Measurements from ENCODE around the gene DST. TPM values are rescaled to one million over a fixed set of nuclear protein-coding genes. Genes with fewer than 3 reads are reported as not detected.
"Not testable (repeated sequence)": the region's sequence is repeated elsewhere in the genome, so short reads cannot be mapped to it uniquely, and the experiment has no call there.

The DST gene
- total RNA-seq, 1 donor from 2014 or later = 450 TPM

- Histone ChIP-seq H3K9me3 (no peaks in the 10 kb centered on the region), H3K4me1 (peaks cover 3% of the 10 kb centered on the region), H3K4me3 (no peak overlapping the region), H3K27me3 (no peaks in the 10 kb centered on the region), H3K27ac (no peak overlapping the region), H3K36me3 (peaks cover 6% of the 10 kb centered on the region)
- ATAC-seq = no peak
- DNase-seq = no peak
- TF ChIP-seq, protein P1, sequence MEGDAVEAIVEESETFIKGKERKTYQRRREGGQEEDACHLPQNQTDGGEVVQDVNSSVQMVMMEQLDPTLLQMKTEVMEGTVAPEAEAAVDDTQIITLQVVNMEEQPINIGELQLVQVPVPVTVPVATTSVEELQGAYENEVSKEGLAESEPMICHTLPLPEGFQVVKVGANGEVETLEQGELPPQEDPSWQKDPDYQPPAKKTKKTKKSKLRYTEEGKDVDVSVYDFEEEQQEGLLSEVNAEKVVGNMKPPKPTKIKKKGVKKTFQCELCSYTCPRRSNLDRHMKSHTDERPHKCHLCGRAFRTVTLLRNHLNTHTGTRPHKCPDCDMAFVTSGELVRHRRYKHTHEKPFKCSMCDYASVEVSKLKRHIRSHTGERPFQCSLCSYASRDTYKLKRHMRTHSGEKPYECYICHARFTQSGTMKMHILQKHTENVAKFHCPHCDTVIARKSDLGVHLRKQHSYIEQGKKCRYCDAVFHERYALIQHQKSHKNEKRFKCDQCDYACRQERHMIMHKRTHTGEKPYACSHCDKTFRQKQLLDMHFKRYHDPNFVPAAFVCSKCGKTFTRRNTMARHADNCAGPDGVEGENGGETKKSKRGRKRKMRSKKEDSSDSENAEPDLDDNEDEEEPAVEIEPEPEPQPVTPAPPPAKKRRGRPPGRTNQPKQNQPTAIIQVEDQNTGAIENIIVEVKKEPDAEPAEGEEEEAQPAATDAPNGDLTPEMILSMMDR (IDR thresholded peaks at IDR 0.05) = no peak
- intact Hi-C loops (cut with DNase I) = no loop called here
Measured at GRCh38 chr6:56571605-56572004, 71.1 kb downstream of the DST start.

DNA sequence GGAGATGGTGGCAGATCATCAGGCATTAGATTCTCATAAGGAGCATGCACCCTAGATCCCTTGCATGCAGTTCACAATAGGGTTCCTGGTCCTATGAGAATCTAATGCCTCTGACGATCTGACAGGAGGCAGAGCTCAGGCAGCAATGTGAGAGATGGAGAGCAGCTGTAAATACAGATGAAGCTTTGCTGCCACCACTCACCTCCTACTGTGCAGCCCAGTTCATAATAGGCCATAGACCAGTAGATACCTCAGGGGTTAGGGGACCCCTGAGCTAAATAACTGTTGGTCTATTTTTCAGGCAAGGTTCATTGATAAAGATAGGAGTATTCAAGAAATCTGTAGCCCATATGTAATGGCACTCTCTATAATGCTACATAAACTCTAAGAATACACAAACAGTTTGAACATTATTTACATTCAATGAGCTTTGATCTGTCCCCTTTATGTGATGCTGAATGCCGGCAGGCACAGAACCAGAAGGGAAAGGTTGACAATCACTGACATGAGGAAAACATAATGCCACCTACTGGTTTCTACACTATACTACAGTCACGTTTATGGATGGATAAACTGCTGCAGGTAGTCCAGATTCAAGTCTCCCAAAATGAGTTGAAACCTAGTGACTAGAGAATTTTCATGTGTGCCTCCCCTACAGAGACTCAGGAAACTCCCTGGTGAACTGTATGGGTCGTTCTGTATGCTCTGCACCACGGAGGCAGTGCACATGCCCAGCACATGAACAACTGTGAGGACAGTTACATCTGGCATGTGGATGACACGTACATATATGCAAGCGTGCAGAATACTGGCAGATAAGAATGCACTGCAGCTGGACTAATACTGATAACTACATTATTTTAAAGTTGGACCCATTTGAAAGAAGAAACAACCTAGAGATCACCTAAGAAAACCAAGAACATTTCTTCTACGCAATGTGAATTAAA is 72.0 kb downstream of the DST start:
- peak; percentile 84 for ATAC-seq
- H3K27me3 ChIP-seq = no peaks in the 10 kb centered on the region
- H3K36me3 ChIP-seq = peaks cover 6% of the 10 kb centered on the region
- H3K4me1 ChIP-seq = peaks cover 3% of the 10 kb centered on the region
- H3K4me3 ChIP-seq = no peak overlapping the region
- H3K27ac ChIP-seq = no peak overlapping the region
- DNase-seq = no peak
- TF ChIP-seq, protein P1 (IDR thresholded peaks at IDR 0.05) = peak; percentile 62
- intact Hi-C loops (cut with DNase I) = no loop called here
- H3K9me3 ChIP-seq = no peaks in the 10 kb centered on the region

DNA sequence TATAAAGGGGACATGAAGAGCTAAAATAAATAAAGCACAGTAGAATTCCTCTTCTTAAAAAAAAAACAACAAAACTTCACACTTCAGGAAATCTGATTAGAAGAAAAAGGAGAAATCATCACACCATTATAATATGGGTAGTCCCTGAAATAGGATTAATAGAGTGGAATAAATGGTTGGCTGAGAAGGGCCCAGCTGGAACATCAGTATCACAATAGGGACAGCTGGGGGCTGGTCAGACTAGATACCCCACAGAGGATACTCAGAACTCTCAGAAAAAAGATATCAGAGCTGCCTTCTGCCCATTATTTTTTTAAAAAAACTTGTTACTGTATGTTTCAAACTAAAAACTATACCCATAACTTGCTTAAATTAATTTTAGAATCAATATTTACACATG is 75.2 kb downstream of the DST start:
- Histone ChIP-seq H3K27me3 (no peaks in the 10 kb centered on the region), H3K36me3 (peaks cover 6% of the 10 kb centered on the region), H3K4me1 (peaks cover 3% of the 10 kb centered on the region), H3K4me3 (no peak overlapping the region), H3K27ac (no peak overlapping the region), H3K9me3 (no peaks in the 10 kb centered on the region)
- TF ChIP-seq, protein P1 (IDR thresholded peaks at IDR 0.05) = no peak
- no peak for ATAC-seq
- DNase-seq = no peak
- intact Hi-C loops (cut with DNase I) = no loop called here

DNA sequence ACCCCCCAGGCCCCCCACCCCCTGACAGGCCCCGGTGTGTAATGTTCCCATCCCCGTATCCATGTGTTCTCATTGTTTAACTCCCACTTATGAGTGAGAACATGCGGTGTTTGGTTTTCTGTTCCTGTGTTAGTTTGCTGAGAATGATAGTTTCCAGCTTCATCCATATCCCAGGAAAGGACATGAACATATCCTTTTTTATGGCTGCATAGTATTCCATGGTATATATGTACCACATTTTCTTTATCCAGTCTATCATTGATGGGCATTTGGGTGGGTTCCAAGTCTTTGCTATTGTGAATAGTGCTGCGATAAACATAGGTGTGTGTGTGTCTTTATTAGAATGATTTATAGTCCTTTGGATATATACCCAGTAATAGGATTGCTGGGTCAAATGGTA is 80.0 kb downstream of the DST start:
- H3K36me3 ChIP-seq; H3K4me1 ChIP-seq; H3K4me3 ChIP-seq; H3K9me3 ChIP-seq; H3K27ac ChIP-seq; intact Hi-C loops (cut with DNase I); DNase-seq; H3K27me3 ChIP-seq; ATAC-seq: not testable (repeated sequence)

DNA sequence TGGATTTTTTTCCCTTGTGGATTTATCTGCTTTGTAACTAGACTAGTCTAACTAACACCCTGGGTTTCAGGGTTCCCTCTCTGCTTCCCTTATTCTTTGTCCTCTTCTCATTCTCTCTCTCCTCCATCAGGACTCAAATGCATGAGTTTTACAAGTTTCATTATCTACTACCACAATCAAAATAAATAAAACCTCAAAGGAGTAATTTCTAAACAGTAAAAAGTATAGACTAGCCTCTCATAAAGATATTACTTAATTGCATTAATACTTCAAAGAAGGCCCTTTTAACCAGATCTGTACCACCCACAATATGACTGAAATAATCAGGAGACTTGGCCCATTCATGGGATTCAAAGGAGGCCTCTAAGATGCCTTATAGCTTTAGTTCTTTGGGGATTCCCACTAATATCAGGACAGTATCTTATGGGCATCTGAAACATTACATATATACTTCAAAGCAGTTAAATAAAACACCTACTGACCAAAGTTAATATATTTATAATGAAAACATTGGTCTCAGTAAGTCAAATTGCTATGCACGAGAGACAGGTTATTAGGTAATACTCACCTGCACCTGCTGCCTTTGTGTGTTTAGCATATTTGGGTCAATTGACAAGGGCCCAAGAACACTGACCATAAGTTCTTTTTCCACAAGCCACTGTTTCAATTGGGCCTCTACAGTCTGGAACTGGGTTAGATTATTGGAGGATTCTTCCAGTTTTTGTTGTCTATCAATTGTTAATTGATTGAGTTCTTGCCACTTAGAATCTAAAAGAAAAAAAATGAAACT is 85.7 kb downstream of the DST start:
- Histone ChIP-seq H3K4me1 (no peaks in the 10 kb centered on the region), H3K27ac (no peak overlapping the region), H3K4me3 (no peak overlapping the region), H3K27me3 (no peaks in the 10 kb centered on the region), H3K9me3 (no peaks in the 10 kb centered on the region), H3K36me3 (no peaks in the 10 kb centered on the region)
- TF ChIP-seq, protein P1 (IDR thresholded peaks at IDR 0.05) = no peak
- DNase-seq = no peak
- no peak for ATAC-seq
- intact Hi-C loops (cut with DNase I) = no loop called here

GRCh38 chr6:56555438-56555872 is 87.2 kb downstream of the DST start:
- Histone ChIP-seq H3K27ac (no peak overlapping the region), H3K4me1 (no peaks in the 10 kb centered on the region), H3K4me3 (no peak overlapping the region), H3K9me3 (no peaks in the 10 kb centered on the region), H3K36me3 (no peaks in the 10 kb centered on the region), H3K27me3 (no peaks in the 10 kb centered on the region)
- ATAC-seq (peak; percentile 22), DNase-seq (no peak)
- TF ChIP-seq, protein P1 (IDR thresholded peaks at IDR 0.05) = no peak
- intact Hi-C loops (cut with DNase I) = no loop called here
